Kasumi-1 (cell line): ENCODE results near the gene SLAMF6.
"Not testable (repeated sequence)": the region's sequence is repeated elsewhere in the genome, so short reads cannot be mapped to it uniquely, and the experiment has no call there.

Experiments used
- DNase-seq, 2 experiments: peaks; one replicate each; lab custom pipeline; 2025; lab: John Stamatoyannopoulos, UW

Gene SLAMF6

GRCh38 chr1:160504651-160505050 is 18.4 kb downstream of the SLAMF6 start:
- DNase-seq, result no peak

GRCh38 chr1:160503087-160503486 is 20.0 kb downstream of the SLAMF6 start:
- no peak for DNase-seq

GRCh38 chr1:160500321-160500990 is 22.6 kb downstream of the SLAMF6 start:
- no peak for DNase-seq

GRCh38 chr1:160499631-160500030 is 23.4 kb downstream of the SLAMF6 start:
- DNase-seq, result peak; percentile 48 to 56

GRCh38 chr1:160498301-160499065 is 24.6 kb downstream of the SLAMF6 start:
- not testable (repeated sequence) for DNase-seq

- DNase-seq, result no peak
Observed at GRCh38 chr1:160496334-160496733, 26.7 kb downstream of the SLAMF6 start.

GRCh38 chr1:160494620-160495019 is 28.4 kb downstream of the SLAMF6 start:
- DNase-seq, result peak in 1 of 2 experiments; percentile 22

- DNase-seq, result no peak
Observed at GRCh38 chr1:160492617-160493016, 30.4 kb downstream of the SLAMF6 start.

- no peak for DNase-seq
Observed at GRCh38 chr1:160491981-160492380, 31.1 kb downstream of the SLAMF6 start.

GRCh38 chr1:160491017-160491416 is 32.0 kb downstream of the SLAMF6 start:
- DNase-seq, result no peak

GRCh38 chr1:160489513-160490261 is 33.4 kb downstream of the SLAMF6 start:
- no peak for DNase-seq

GRCh38 chr1:160488347-160489058 is 34.6 kb downstream of the SLAMF6 start:
- no peak for DNase-seq

GRCh38 chr1:160486453-160486852 is 36.6 kb downstream of the SLAMF6 start:
- no peak for DNase-seq

- no peak for DNase-seq
Observed at GRCh38 chr1:160483505-160484185, 39.4 kb downstream of the SLAMF6 start.

GRCh38 chr1:160481979-160482596 is 41.0 kb downstream of the SLAMF6 start:
- no peak for DNase-seq

GRCh38 chr1:160480781-160481180 is 42.3 kb downstream of the SLAMF6 start:
- not testable (repeated sequence) for DNase-seq

GRCh38 chr1:160479091-160479490 is 44.0 kb downstream of the SLAMF6 start:
- DNase-seq, result not testable (repeated sequence)

GRCh38 chr1:160474392-160475242 is 48.4 kb downstream of the SLAMF6 start:
- DNase-seq, result peak; percentile 23 to 29

GRCh38 chr1:160472112-160472511 is 50.9 kb downstream of the SLAMF6 start:
- DNase-seq, result no peak

- no peak for DNase-seq
Observed at GRCh38 chr1:160471253-160471652, 51.8 kb downstream of the SLAMF6 start.
